Subcutaneous adipose tissue (tissue), 4 donors: ENCODE measurements around the gene ACTRT3. TPM values are rescaled to one million over a fixed set of nuclear protein-coding genes. Genes with fewer than 3 reads are reported as not detected.

Source experiments
- CTCF ChIP-seq: fragments of 450-650 bp; IDR thresholded peaks from one replicate; pipeline ENCODE4 v1.5.1; 2016; ENCODE audit warnings: low read depth, mild to moderate bottlenecking, control low read depth, antibody characterized with exemption, moderate library complexity
- total RNA-seq, 4 donors: library from RNA; depleted of rRNA; stranded (reverse); fragments of >200 nt; gene quantifications; one replicate each; pipeline ENCODE4 v1.1.0, GENCODE V29; 2016

The ACTRT3 gene
- total RNA-seq, 4 donors from 2014 or later: 3.8 to 7.2 (median 4.9) TPM

- TF ChIP-seq CTCF: no peak
Observed at GRCh38 chr3:169771497-169772304, 2.3 kb upstream of the ACTRT3 start.

GRCh38 chr3:169764882-169765612 is 4.3 kb downstream of the ACTRT3 start, which contains the start of gene TERC:
TSS of gene TERC (minus strand) at chr3:169765060.
- TF ChIP-seq CTCF: no peak

GRCh38 chr3:169764312-169764881 is 5.0 kb downstream of the ACTRT3 start:
- no peak for TF ChIP-seq CTCF

- TF ChIP-seq CTCF: no peak
Observed at GRCh38 chr3:169760479-169760878, 8.9 kb downstream of the ACTRT3 start.

- TF ChIP-seq CTCF: no peak
Observed at GRCh38 chr3:169759256-169759655, 10.1 kb downstream of the ACTRT3 start.

GRCh38 chr3:169758359-169758994 is 10.9 kb downstream of the ACTRT3 start:
- TF ChIP-seq CTCF: no peak

- TF ChIP-seq CTCF: no peak
Observed at GRCh38 chr3:169755488-169755887, 13.9 kb downstream of the ACTRT3 start.
